Left cardiac atrium (tissue), 4 donors: Measurements from ENCODE around the gene PRG2. TPM values are rescaled to one million over a fixed set of nuclear protein-coding genes. Genes with fewer than 3 reads are reported as not detected.
"Not testable (repeated sequence)": the region's sequence is repeated elsewhere in the genome, so short reads cannot be mapped to it uniquely, and the experiment has no call there.

ENCODE experiments used
- ATAC-seq, 2 donors: fragments of 200-7000 bp; cut with Tn5 transposase; one replicate each; pipeline ENCODE4 v1.9.1; 2020; ENCODE audit warnings: mild to moderate bottlenecking in 2 of 2, moderate library complexity in 2 of 2
- DNase-seq: peaks from one replicate; pipeline ENCODE4 v3.0.0-alpha.2; 2020
- intact Hi-C, 2 donors: fragments of 100-400 bp; cut with DNase I; formaldehyde crosslinking; loops; one replicate each; pipeline versions ENCODE4 v1.14.1 to v1.15.1; 2022 to 2023
- total RNA-seq, 2 donors: library from RNA; stranded (reverse); fragmentation: NEBNext Ultra II Directional; extraction: Animal tissue kit (Norgen Biotek cat#: 25700); gene quantifications; one replicate each; pipeline ENCODE4 v1.2.1, GENCODE V29; 2021
- donor health status: DM: no; HTN: yes; CAD: no.
- donor health status: DM: no; HTN: yes; CAD: no; lungs with severe emphysema.
- donor health status: DM: yes; HTN: yes; CAD: no.
- donor health status: Dilated cardiomyopathy.

PRG2 gene
- total RNA-seq, 2 donors from 2014 or later: not detected

DNA sequence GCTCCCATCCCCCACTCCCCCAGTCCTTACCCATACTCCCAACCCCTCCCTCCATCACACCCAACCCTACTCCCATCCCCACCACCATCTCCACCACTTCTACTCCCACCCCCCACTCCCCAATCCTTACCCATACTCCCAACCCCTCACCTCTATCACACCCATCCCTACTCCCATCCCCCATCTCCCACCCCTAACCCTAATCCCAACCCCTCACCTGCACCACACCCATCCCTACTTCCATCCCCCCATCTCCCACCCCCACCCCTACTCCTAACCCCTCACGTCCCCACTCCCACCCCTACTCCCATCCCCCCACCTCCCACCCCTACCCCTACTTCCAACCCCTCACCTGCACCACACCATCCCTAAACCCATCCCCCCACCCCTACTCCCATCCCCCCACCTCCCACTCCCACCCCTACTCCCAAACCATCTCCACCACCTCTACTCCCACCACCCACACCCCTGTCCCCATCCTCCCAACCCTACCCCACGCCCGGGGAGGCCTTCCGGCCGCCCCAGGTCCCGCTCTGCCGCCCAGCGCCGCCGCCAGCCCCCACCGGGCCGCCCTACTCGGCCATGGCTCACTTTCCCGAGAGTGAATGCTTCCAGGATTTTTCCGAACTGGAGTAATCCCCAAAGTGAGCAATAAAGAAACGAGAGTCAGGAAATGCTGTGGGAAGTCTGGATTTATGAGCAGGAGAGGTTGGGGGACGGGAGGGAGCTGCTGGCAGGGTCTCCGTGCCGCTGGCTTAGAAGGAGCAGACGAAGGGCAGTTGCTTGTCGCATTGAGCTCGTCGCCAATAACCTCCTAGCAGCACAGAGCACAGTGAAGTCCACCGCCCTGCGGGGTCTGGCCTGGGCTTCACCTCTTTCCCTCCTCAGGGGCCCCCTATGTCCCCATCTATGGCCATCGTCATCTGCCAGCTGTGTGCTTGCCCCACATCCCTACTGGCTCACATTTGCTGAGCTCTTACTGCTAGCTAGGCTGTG is 14.1 kb downstream of the PRG2 start:
- DNase-seq: no peak
- intact Hi-C loops: no loop called here
- no peak for ATAC-seq

DNA sequence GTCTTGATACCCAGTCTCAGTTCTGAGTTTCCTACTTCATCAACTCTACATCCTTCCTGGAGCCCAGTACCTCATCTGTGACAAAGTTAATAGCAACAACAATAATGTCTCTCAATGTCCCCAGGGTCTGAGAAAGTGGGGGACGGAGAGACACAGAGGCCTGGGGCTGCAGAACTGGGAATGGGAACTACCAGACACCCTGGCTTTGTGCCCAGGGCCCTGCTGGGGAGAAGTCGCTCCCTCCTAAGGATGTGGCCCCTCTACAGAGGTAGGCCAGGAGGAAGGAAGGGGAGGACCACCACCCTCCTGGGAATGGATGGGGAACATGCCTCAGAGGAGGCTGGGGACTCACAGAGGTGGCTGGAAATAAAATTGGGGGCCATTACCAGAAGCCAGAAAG is 15.0 kb downstream of the PRG2 start:
- ATAC-seq (no peak), DNase-seq (no peak)
- intact Hi-C loops: no loop called here

- no peak for ATAC-seq
- DNase-seq: no peak
- intact Hi-C loops: no loop called here
Observed at GRCh38 chr11:57374966-57375365, 15.5 kb downstream of the PRG2 start.

GRCh38 chr11:57373146-57373545 is 17.3 kb downstream of the PRG2 start:
- DNase-seq (no peak), ATAC-seq (peak; percentile 13 to 25)
- intact Hi-C loops: no loop called here

- no peak for DNase-seq
- ATAC-seq: no peak
- intact Hi-C loops: no loop called here
Observed at GRCh38 chr11:57370941-57371340, 19.5 kb downstream of the PRG2 start.

GRCh38 chr11:57370251-57370650 is 20.2 kb downstream of the PRG2 start:
- no peak for ATAC-seq
- no peak for DNase-seq
- intact Hi-C loops: no loop called here

GRCh38 chr11:57368845-57369232 is 21.6 kb downstream of the PRG2 start:
- no peak for ATAC-seq
- DNase-seq: no peak
- intact Hi-C loops: no loop called here

DNA sequence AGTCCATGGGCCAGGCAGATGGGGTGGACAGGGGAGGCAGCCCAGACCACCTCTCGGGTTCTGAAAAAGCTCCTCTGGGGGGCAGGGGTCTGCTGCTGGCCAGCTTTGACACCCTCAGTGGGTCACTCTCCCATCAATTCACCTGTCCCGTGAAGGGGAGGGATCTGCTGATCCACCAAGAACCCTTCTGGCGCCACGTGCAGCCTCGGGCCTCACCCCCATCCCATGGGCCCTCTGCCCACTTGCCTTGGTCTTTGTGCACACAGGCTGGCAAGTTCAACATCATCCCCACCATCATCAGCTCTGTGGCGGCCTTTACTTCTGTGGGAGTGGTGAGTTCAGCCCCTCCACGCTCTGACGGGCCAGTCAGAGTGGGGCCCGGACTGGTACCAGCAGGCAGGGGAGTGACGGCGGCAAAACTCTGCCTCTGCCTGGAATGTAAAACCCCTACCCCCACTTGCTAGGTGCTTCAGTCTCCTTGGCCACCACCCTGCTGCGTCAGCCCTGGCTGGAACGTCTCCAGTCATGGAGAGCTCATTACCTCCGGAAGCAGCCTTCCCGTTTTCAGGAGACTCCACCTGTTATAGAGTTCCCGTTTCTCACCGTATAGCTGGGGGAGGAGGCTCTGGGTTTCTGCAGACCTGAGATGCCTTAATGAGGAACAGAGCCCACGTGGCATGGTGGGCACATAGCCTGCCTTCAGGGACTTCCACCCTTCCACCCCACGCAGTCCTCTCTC is 22.2 kb downstream of the PRG2 start:
- ATAC-seq: peak; percentile 35 to 75
- DNase-seq: peak; percentile 36
- intact Hi-C loops: no loop called here

DNA sequence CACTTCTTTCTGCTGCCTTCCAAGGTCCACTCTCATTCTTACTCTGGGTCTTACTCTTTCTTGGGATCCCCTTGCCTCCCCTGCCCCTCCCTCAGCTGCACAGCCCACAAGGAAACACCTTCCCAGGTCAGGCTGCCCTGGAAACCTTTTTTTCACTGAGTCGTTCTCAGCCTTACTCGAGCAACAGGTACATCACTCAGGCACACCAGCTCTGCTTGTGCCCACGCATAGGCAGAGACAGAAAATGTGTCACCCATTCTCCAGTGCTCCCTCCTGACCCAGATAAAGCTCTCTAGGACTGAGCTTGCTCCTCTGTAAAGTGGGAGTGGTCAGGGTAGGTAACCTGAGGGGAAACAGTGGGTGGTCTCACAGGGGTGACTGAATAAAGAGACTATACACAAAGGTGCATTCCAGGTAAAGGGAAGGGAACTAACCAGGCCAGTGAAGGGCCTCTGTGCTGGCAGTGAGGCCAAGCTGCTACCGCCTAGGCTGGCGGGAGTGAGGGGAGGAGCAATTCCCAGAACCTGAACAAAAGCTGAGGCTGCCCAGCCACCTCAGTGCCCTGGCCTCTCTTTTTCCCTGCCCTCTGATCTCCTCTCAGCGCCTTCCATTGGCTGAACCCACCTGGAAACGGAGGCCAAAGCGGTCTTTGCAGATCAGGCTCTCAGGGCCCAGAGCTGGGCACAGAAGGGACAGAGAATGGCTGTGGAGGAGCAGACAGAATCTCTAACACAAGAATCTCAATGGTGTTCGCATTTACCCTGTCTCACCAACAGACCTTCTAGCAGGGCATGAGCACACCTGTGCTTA is 25.4 kb downstream of the PRG2 start:
- DNase-seq (no peak), ATAC-seq (no peak)
- intact Hi-C loops: no loop called here

DNA sequence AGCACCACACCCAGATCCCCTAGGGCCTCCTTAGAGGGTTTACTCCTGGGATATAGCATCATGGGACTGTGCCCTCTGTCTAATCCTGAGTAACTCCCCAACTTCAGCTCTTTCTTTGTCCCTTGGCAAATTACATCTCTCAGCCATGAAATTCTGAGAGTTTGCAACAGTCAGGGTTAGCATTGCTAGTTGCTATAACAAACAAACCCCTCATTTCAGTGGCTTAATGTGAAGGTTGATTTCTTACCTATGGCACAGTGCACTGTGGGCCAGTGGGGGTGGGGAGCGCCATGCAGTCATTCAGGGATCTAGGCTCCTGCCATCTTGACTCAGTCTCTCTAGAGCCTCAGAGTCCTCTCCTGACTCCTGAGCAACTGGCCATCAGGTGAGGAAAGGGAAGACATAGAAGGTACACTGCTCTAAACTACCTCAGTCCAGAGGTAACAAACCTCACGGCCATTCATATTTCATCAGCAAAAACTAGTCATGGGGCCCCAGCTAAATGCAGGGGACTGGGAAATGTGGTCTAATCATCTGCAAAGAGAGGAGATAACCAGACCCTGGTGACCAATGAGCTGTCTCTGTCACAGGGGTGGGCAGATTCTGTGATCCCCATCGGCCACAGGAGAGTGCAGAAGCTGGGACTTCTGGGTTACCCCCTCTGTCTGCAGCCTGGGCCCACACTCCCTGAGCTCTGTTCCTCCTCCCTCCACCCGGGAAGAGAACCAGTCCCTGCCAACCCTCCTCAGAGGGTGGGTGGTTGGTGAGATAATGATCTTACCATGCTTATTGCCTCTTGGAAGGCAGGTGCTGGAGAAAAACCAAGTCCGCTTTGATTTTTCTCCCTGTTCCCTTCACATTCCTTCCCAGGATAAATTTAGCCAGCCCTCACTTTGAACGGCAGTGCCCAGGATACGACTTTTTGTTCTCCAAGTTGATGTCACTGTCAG is 27.0 kb downstream of the PRG2 start:
- ATAC-seq (no peak), DNase-seq (no peak)
- intact Hi-C loops: no loop called here

DNA sequence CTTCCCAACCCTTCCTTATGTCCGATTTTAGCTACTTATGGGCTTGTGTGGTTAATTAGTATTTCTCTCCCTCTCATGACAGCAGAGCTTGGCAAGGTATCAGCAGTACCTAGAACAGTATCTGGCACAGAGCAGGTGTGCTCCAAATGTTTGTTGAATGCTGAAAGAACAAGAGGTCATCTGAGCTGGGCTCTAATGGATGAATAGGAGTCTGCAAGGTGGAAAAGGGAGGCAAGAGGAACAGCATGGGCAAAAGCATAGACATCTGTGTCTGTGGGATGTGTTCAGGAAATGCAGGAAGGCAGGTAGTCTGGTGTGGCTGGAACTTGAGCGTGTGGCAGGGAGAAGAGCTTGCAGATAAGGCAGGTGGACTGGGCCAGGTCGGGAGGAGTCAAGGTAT is 28.5 kb downstream of the PRG2 start:
- intact Hi-C loops: no loop called here
- DNase-seq: no peak
- ATAC-seq: no peak

GRCh38 chr11:57361420-57361819 is 29.0 kb downstream of the PRG2 start:
- intact Hi-C loops, DNase-seq, ATAC-seq: not testable (repeated sequence)

DNA sequence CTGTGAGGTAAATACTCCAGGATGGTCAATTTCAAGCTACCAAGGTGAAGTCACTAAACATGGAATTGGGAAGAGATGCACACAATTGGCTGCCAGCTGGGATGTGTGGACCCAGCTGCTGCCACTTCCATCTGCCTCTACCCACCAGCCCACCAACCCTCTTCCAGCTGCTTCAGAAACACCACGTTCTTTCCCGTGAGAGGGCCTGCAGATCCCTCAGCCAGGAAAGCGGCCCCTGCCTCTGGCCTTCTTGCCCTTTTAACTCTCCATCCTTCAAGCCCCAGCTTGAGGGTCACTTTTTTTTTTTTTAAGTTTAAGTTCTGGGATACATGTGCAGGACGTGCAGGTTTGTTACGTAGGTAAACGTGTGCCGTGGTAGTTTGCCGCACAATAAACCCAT is 29.5 kb downstream of the PRG2 start:
- no peak for ATAC-seq
- no peak for DNase-seq
- intact Hi-C loops: no loop called here

DNA sequence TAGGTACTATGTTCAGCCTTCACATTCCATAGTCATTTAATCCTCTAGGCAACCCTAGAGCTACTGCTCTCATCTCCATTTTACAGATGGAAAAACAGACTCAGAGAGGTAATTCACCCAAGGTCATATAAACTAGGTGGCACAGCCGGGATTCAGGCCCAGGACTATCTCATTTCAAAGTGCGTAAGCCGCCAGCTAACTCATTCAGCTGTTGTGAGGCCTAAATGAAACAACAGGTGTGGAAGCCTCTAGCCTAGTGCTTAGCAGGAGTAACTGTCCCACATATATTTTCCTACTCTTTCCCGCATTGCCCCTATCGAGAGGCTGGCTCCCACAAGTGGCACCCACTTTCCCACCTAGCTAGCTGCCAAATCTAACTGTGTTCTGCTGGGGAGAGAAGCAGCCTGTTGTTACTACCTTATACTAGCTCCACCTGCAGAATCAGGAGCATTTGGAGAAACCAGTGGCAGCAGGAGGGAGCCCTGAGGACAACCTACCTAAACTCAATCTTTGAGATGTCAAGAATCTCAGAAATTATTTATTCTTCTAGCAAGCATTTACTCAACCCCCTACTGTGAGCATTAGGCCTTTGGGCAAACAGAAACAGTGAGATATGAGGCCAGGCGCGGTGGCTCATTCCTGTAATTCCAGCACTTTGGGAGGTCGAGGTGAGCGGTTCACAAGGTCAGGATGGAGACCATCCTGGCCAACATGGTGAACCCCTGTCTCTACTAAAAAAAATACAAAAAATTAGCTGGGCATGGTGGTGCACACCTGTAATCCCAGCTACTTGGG is 30.4 kb downstream of the PRG2 start:
- DNase-seq: no peak
- no peak for ATAC-seq
- intact Hi-C loops: no loop called here

DNA sequence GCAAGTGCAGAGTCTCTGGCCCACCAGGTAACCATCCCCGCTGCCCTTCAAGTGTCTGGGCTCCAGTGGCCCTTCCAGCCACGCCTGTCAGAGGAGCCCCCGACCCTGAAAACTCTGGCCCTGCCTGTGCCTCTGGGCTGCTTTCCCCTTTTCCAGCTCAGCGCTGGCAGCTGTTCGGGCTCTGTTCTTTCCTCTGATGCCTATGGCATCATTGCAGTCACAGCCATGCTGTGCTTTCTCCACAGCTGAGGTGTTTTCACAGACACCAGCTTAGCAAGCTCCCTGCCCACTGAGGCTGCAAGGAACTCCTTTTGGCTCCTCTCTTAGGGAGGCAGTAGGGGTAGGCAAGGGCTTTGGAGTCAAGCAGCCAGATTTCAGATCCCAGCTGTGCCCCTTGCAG is 31.1 kb downstream of the PRG2 start:
- DNase-seq: no peak
- intact Hi-C loops: no loop called here
- no peak for ATAC-seq

- intact Hi-C loops: no loop called here
- ATAC-seq: no peak
Observed at GRCh38 chr11:57358991-57359390, 31.5 kb downstream of the PRG2 start.

GRCh38 chr11:57358543-57358961 is 31.9 kb downstream of the PRG2 start:
- DNase-seq (no peak), ATAC-seq (peak; percentile 58 to 79)
- intact Hi-C loops: no loop called here

More at GRCh38 chr11:57358991-57359390, 31.5 kb downstream of the PRG2 start:
- no peak for DNase-seq

GRCh38 chr11:57357856-57358255 is 32.6 kb downstream of the PRG2 start:
- intact Hi-C loops: no loop called here
- ATAC-seq (peak in 1 of 2 donors; percentile 12), DNase-seq (no peak)
